Measurements from ENCODE around the gene SNTB2.

SNTB2 gene

DNA sequence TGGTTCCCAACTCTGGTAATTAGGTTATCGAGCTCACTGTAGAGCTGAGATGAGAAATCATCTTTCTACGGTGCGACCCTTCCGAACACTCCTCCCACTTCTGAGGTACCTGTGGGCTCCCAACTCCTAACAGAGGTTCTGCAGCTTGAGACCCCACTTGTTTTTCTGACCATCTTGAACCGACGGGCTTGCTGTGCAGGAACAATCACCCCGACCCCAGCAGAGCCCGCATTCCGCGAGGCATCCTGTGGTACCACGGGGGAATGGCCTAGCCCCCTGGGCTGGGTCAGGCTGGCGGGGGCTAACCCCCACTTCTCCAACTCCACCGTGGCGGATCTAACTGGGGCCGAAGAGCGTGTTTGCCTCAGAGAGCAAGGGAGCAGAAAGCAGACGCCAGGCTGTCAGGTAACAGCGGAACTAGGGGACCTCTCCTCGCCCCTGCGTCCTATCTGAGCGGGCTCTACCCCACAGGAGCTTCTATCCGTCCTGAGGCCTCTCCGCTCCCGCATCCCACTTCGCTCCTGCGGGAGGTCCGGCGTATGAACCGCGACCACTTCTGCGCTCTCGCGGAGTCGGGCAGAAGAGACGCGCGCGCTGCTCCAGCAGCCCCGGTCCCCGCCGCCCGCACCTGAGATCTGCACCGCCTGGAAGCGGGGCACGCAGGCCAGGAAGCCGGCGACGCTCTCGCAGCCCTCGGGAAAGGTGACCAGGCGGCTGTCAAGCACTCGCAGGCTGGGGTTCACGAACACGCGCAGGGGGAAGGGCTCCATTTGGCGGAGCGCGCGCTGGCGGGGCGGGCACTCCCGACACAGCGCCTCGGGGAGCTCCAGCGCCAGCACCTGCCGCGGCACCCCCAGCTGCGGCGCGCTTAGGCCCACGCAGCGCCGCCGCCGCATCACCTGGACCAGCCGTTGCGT lies 142.7 kb downstream of the SNTB2 start:
- no peaks in the 10 kb centered on the region for H3K9me3 ChIP-seq (ENCODE audit: control insufficient read depth in 1 of 2, low read length in 2 of 2)
- no peaks in the 10 kb centered on the region for H3K27me3 ChIP-seq (ENCODE audit: control insufficient read depth in 1 of 2, insufficient read depth in 2 of 2, low read length in 2 of 2)
- peak overlapping the region; percentile 66 to 76 for H3K9ac ChIP-seq (ENCODE audit: low read depth in 1 of 2, low read length in 2 of 2)
- H3K4me1 ChIP-seq (ENCODE audit: control insufficient read depth in 1 of 2, insufficient read depth in 2 of 2, low read length in 2 of 2) = peaks cover 30 to 46% of the 10 kb centered on the region in 2 donors
- H3K4me3 ChIP-seq (ENCODE audit: low read depth in 1 of 2, low read length in 2 of 2) = peak overlapping the region; percentile 83 to 86
- H3K27ac ChIP-seq (ENCODE audit: low read depth, low read length) = peak overlapping the region; percentile 51
- H3K36me3 ChIP-seq (ENCODE audit: control insufficient read depth in 1 of 2, insufficient read depth in 2 of 2, low read length in 2 of 2) = peaks cover 21 to 50% of the 10 kb centered on the region in 2 donors

DNA sequence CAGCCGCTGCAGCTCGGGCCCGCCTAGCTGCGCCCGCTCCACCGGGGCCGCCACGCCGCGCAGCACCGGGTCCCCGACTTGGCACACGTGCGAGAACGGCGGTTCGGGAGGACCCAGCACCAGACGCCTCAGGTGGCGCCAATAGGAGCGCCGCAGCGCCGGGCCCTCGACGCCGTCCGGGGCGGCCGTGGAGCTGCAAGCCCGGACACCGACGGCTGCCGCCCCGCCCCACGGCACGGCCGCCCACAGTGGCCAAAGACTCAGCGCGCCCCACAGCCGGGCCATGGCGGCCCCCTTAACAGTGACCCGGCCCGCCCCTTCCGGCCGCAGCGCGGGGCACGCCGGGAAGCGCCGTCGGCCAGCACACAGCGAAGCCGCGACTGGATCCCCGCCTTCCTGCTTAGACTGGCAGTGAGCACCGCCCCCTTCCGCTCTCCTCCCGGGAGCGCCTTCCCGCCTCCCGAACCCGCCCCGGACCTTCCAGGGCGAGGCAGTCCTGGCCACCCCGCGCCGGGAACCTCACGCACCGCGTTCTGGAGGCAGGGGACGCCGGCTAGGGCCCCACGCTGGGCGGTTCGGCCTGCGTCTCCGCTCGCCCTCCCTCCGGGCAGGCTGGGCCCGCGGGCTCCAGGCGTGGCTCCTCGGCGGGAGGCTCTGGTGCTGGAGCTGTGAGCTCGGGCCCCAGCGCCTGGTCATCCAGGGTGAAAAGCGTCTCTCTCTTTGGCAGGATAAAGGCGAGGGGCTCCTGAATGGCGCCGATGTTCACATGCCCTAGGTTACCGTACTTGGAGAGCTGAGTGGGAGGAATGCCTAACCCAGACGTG lies 143.5 kb downstream of the SNTB2 start, which contains the start of gene PDF:
TSS of gene PDF (minus strand) at position 303 of the 824 bp plus-strand sequence. CDS start at position 285, 18 bp downstream.
- Histone ChIP-seq H3K9ac (ENCODE audit: low read depth in 1 of 2, low read length in 2 of 2) (peak within 1 kb of the TSS; percentile 66 to 79), H3K4me3 (ENCODE audit: low read depth in 1 of 2, low read length in 2 of 2) (peak within 1 kb of the TSS; percentile 83 to 86), H3K9me3 (ENCODE audit: control insufficient read depth in 1 of 2, low read length in 2 of 2) (no peaks in the 10 kb centered on the region), H3K27me3 (ENCODE audit: control insufficient read depth in 1 of 2, insufficient read depth in 2 of 2, low read length in 2 of 2) (no peaks in the 10 kb centered on the region), H3K36me3 (ENCODE audit: control insufficient read depth in 1 of 2, insufficient read depth in 2 of 2, low read length in 2 of 2) (peaks cover 23 to 51% of the 10 kb centered on the region in 2 donors), H3K4me1 (ENCODE audit: control insufficient read depth in 1 of 2, insufficient read depth in 2 of 2, low read length in 2 of 2) (peaks cover 30 to 46% of the 10 kb centered on the region in 2 donors), H3K27ac (ENCODE audit: low read depth, low read length) (peak within 1 kb of the TSS; percentile 85)

DNA sequence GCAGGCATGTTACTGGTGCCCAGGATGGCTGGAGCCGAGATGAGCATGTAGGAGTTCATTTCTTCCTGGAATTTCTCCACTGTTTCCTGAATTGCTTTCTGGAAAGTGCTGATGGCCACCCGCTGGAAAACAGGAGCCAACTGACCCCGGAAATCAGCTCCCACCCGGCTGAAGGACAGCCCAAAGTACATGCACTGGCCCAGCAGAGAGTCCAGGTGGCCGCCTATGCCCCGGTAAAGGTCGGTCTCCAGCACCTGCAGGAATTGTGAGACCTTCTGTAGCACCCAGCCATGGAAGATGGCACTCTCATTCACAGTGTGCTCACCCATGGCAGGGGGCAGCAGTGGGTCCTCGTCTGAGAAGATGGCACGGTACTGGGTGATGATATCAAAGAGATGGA lies 147.7 kb downstream of the SNTB2 start:
- Histone ChIP-seq H3K27ac (ENCODE audit: low read depth, low read length) (no peak overlapping the region), H3K9me3 (ENCODE audit: control insufficient read depth in 1 of 2, low read length in 2 of 2) (no peaks in the 10 kb centered on the region), H3K27me3 (ENCODE audit: control insufficient read depth in 1 of 2, insufficient read depth in 2 of 2, low read length in 2 of 2) (no peaks in the 10 kb centered on the region), H3K4me3 (ENCODE audit: low read depth in 1 of 2, low read length in 2 of 2) (no peak overlapping the region), H3K9ac (ENCODE audit: low read depth in 1 of 2, low read length in 2 of 2) (no peak overlapping the region), H3K36me3 (ENCODE audit: control insufficient read depth in 1 of 2, insufficient read depth in 2 of 2, low read length in 2 of 2) (peaks cover 25 to 49% of the 10 kb centered on the region in 2 donors), H3K4me1 (ENCODE audit: control insufficient read depth in 1 of 2, insufficient read depth in 2 of 2, low read length in 2 of 2) (peaks cover 9 to 18% of the 10 kb centered on the region in 2 donors)

DNA sequence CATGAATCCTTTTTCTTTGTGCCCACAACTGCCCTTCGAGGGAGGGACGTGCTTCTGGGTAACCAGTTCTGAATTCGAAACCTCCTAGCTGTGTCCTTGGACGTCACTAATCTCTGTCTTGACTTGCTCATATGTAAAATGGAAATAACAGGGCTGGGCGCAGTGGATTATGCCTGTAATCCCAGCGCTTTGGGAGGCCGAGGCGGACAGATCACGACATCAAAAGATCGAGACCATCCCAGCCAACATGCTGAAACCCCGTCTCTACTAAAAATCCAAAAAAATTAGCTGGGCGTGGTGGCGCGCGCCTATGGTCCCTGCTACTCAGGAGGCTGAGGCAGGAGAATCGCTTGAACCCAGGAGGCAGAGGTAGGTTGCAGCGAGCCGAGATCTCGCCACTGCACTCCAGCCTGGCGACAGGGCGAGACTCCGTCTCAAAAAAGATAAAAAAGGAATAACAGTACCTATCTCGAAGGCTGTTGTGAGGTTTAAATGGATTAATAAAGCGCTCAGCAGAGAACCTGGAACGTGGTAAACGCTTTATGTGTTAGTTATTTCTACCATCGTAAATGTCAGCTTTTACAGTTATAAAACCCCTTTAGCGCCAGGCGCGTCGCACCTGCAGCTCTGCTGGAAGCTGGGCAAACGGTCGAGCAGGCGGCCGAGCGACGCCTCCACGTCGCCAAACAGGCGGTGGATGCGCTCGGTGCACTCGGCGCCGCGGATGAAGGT lies 151.8 kb downstream of the SNTB2 start:
- H3K4me1 ChIP-seq (ENCODE audit: control insufficient read depth in 1 of 2, insufficient read depth in 2 of 2, low read length in 2 of 2) = peaks cover 21 to 23% of the 10 kb centered on the region in 2 donors
- peak overlapping the region; percentile 84 for H3K27ac ChIP-seq (ENCODE audit: low read depth, low read length)
- no peaks in the 10 kb centered on the region for H3K27me3 ChIP-seq (ENCODE audit: control insufficient read depth in 1 of 2, insufficient read depth in 2 of 2, low read length in 2 of 2)
- peak overlapping the region; percentile 76 to 86 for H3K9ac ChIP-seq (ENCODE audit: low read depth in 1 of 2, low read length in 2 of 2)
- H3K4me3 ChIP-seq (ENCODE audit: low read depth in 1 of 2, low read length in 2 of 2) = peak overlapping the region; percentile 95 to 98
- H3K36me3 ChIP-seq (ENCODE audit: control insufficient read depth in 1 of 2, insufficient read depth in 2 of 2, low read length in 2 of 2) = peaks cover 36 to 53% of the 10 kb centered on the region in 2 donors
- H3K9me3 ChIP-seq (ENCODE audit: control insufficient read depth in 1 of 2, low read length in 2 of 2) = no peaks in the 10 kb centered on the region

DNA sequence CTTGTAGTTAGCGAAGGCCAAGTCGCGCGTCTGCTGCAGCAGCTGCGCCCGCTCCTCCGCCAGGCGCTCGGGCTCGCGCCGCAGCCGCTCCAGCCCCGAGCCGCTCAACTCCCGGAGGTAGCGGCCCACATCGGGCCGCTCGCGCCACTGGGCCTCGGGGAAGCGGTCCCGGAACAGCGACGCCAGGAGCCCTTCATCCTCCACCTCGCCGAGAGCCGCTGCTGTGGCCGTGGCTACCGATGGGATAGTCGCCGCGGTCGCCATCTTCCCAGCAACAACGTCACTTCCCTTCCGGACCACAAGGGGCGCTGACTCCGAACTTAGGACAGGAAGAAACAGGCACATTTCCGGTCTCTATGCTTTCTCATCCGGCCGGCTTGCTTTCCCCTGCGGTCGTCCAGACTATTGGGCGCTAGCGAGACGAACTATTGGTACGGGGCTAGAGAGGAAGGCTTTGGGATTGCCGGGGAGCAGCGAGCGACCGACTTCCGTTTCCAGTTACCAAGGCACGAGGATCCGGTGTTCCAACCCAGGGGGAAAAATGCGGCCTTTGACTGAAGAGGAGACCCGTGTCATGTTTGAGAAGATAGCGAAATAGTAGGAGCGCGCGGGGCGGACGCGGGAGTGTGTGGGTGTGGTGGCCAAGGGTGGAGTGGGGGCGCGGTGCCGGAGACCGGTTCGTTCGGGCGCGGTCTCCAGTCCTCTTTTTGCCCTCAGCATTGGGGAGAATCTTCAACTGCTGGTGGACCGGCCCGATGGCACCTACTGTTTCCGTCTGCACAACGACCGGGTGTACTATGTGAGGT lies 152.5 kb downstream of the SNTB2 start, which contains the start of the genes COG8 and NIP7:
TSS of gene COG8 (minus strand) at position 276 of the 806 bp plus-strand sequence. CDS start at position 264, 12 bp downstream.
TSS of gene NIP7 (plus strand) at position 484 of the 806 bp plus-strand sequence. CDS start at position 542, 58 bp downstream.
- peaks cover 21 to 23% of the 10 kb centered on the region in 2 donors for H3K4me1 ChIP-seq (ENCODE audit: control insufficient read depth in 1 of 2, insufficient read depth in 2 of 2, low read length in 2 of 2)
- H3K4me3 ChIP-seq (ENCODE audit: low read depth in 1 of 2, low read length in 2 of 2) = peak within 1 kb of the TSS; percentile 95 to 98
- peak within 1 kb of the TSS; percentile 76 to 86 for H3K9ac ChIP-seq (ENCODE audit: low read depth in 1 of 2, low read length in 2 of 2)
- peaks cover 28 to 46% of the 10 kb centered on the region in 2 donors for H3K36me3 ChIP-seq (ENCODE audit: control insufficient read depth in 1 of 2, insufficient read depth in 2 of 2, low read length in 2 of 2)
- no peaks in the 10 kb centered on the region for H3K27me3 ChIP-seq (ENCODE audit: control insufficient read depth in 1 of 2, insufficient read depth in 2 of 2, low read length in 2 of 2)
- H3K27ac ChIP-seq (ENCODE audit: low read depth, low read length) = peak within 1 kb of the TSS; percentile 84
- H3K9me3 ChIP-seq (ENCODE audit: control insufficient read depth in 1 of 2, low read length in 2 of 2) = no peaks in the 10 kb centered on the region

DNA sequence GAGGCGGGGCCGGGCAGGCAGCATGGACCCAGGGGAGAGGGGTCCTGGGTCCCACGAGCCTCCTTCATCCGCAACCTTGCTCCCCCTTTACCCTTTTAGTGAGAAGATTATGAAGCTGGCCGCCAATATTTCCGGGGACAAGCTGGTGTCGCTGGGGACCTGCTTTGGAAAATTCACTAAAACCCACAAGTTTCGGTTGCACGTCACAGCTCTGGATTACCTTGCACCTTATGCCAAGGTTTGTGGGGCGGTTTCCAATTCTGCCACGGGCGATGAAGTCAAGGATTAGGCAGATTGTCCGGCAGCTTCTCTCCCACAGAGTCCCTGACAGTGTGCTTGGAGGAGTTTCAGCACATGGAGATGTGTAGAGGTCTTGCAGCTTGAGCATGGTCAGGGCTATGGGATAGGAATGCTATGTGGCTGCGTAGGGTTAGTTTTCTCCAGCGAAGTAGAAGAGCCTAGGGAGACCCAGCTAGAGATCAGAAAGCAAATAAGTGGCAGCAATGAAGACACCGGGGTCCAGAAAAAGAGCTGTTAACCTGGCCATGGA lies 153.2 kb downstream of the SNTB2 start:
- Histone ChIP-seq H3K27ac (ENCODE audit: low read depth, low read length) (peak overlapping the region; percentile 65), H3K9me3 (ENCODE audit: control insufficient read depth in 1 of 2, low read length in 2 of 2) (no peaks in the 10 kb centered on the region), H3K36me3 (ENCODE audit: control insufficient read depth in 1 of 2, insufficient read depth in 2 of 2, low read length in 2 of 2) (peaks cover 21 to 40% of the 10 kb centered on the region in 2 donors), H3K27me3 (ENCODE audit: control insufficient read depth in 1 of 2, insufficient read depth in 2 of 2, low read length in 2 of 2) (no peaks in the 10 kb centered on the region), H3K4me1 (ENCODE audit: control insufficient read depth in 1 of 2, insufficient read depth in 2 of 2, low read length in 2 of 2) (peaks cover 21 to 23% of the 10 kb centered on the region in 2 donors), H3K4me3 (ENCODE audit: low read depth in 1 of 2, low read length in 2 of 2) (peak overlapping the region; percentile 95 to 98), H3K9ac (ENCODE audit: low read depth in 1 of 2, low read length in 2 of 2) (peak overlapping the region; percentile 76 to 86)

DNA sequence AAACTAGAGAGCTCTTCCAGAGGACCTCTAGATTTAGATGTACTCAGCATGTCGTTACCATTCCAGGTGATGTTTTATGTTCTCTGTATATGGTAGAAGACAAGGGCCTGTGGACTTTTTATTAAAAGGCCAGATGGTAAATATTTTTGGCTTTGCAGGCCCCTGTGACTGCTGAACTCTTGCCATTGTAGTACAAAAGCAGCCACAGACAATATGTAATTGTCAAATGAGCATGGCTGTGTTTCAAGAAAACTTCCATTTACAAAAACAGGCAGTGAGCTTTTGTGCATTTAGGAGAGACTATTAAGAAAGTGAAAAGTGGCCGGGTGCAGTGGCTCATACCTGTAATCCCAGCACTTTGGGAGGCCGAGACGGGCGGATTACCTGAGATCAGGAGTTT lies 157.2 kb downstream of the SNTB2 start:
- Histone ChIP-seq H3K4me3 (ENCODE audit: low read depth in 1 of 2, low read length in 2 of 2) (no peak overlapping the region), H3K9ac (ENCODE audit: low read depth in 1 of 2, low read length in 2 of 2) (no peak overlapping the region), H3K27ac (ENCODE audit: low read depth, low read length) (no peak overlapping the region), H3K9me3 (ENCODE audit: control insufficient read depth in 1 of 2, low read length in 2 of 2) (no peaks in the 10 kb centered on the region), H3K4me1 (ENCODE audit: control insufficient read depth in 1 of 2, insufficient read depth in 2 of 2, low read length in 2 of 2) (peaks cover 12 to 13% of the 10 kb centered on the region in 2 donors), H3K36me3 (ENCODE audit: control insufficient read depth in 1 of 2, insufficient read depth in 2 of 2, low read length in 2 of 2) (peaks cover 11 to 26% of the 10 kb centered on the region in 2 donors), H3K27me3 (ENCODE audit: control insufficient read depth in 1 of 2, insufficient read depth in 2 of 2, low read length in 2 of 2) (no peaks in the 10 kb centered on the region)

DNA sequence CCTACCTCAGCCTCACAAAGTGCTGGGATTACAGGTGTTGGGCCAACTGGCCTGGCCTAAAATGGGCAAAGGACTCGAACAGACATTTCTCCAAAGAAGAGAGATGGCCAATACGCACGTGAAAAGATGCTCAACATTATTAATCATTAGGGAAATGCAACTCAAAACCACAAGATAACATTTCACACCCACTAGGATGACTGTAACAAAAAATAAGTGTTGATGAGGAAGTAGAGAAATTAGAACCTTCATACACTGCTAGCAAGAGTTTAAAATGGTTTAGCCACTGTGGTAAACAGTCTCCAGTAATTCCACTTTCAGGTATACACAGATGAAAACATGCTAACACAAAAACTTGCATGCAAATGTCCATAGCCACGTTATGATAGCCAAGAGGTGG lies 159.0 kb downstream of the SNTB2 start:
- Histone ChIP-seq H3K9me3 (ENCODE audit: control insufficient read depth in 1 of 2, low read length in 2 of 2) (no peaks in the 10 kb centered on the region), H3K9ac (ENCODE audit: low read depth in 1 of 2, low read length in 2 of 2) (no peak overlapping the region), H3K36me3 (ENCODE audit: control insufficient read depth in 1 of 2, insufficient read depth in 2 of 2, low read length in 2 of 2) (peaks cover 11 to 31% of the 10 kb centered on the region in 2 donors), H3K4me1 (ENCODE audit: control insufficient read depth in 1 of 2, insufficient read depth in 2 of 2, low read length in 2 of 2) (peaks cover 4% of the 10 kb centered on the region in 2 donors), H3K4me3 (ENCODE audit: low read depth in 1 of 2, low read length in 2 of 2) (no peak overlapping the region), H3K27me3 (ENCODE audit: control insufficient read depth in 1 of 2, insufficient read depth in 2 of 2, low read length in 2 of 2) (no peaks in the 10 kb centered on the region), H3K27ac (ENCODE audit: low read depth, low read length) (no peak overlapping the region)

All from duodenal mucosa (tissue), 2 donors.